ENCODE data around the gene ARHGEF1.
A peak's percentile ranks its signal among the peaks of the same experiment; 100 is the strongest.

GRCh38 chr19:41859618-41860418 is 23.2 kb upstream of the ARHGEF1 start, which contains the start of gene RPS19:
- peak; percentile 41; the same call in 1 of the 2 replicates for TF ChIP-seq CTCF (IDR thresholded peaks at IDR 0.05; ENCODE audit: low read depth, low read length)
- no peak for TF ChIP-seq EZH2phosphoT487 (IDR thresholded peaks at IDR 0.05; ENCODE audit: low read depth)

Measured in OCI-LY3 (cell line).